HK-2 (cell line): ENCODE measurements around the gene RAVER1.
A peak's percentile ranks its signal among the peaks of the same experiment; 100 is the strongest.
"Not testable (repeated sequence)": the region's sequence is repeated elsewhere in the genome, so short reads cannot be mapped to it uniquely, and the experiment has no call there.

Experiments
- DNase-seq: peaks from one replicate; pipeline ENCODE4 v3.0.0-alpha.2; 2018; ENCODE audit not compliant: unreplicated experiment

The RAVER1 gene

GRCh38 chr19:10332965-10333757, at the start of gene RAVER1:
Gene RAVER1 (minus strand): TSS chr19:10333529. CDS start chr19:10333507, 22 bp downstream.
- peak; percentile 97 for DNase-seq

GRCh38 chr19:10383223-10383499, 49.8 kb upstream of the RAVER1 start:
- not testable (repeated sequence) for DNase-seq

GRCh38 chr19:10380313-10381102, 47.2 kb upstream of the RAVER1 start, which contains the start of gene TYK2:
Gene TYK2 (minus strand): TSS chr19:10380572. CDS start chr19:10378406, 2,166 bp downstream.
- peak; percentile 98 for DNase-seq

GRCh38 chr19:10379880-10380312, 46.6 kb upstream of the RAVER1 start:
- DNase-seq, result no peak

- no peak for DNase-seq
Observed at GRCh38 chr19:10378124-10378523, 44.8 kb upstream of the RAVER1 start.

- not testable (repeated sequence) for DNase-seq
Observed at GRCh38 chr19:10377140-10377640, 43.9 kb upstream of the RAVER1 start.

- DNase-seq, result no peak
Observed at GRCh38 chr19:10374931-10375330, 41.6 kb upstream of the RAVER1 start.

GRCh38 chr19:10372690-10373089, 39.4 kb upstream of the RAVER1 start:
- no peak for DNase-seq

- DNase-seq, result no peak
Observed at GRCh38 chr19:10368101-10368803, 34.9 kb upstream of the RAVER1 start.

- not testable (repeated sequence) for DNase-seq
Observed at GRCh38 chr19:10366950-10367512, 33.7 kb upstream of the RAVER1 start.

GRCh38 chr19:10365518-10365917, 32.2 kb upstream of the RAVER1 start:
- DNase-seq, result no peak

- DNase-seq, result no peak
Observed at GRCh38 chr19:10364644-10365043, 31.3 kb upstream of the RAVER1 start.

GRCh38 chr19:10363789-10364281, 30.5 kb upstream of the RAVER1 start:
- DNase-seq, result peak; percentile 58

- DNase-seq, result no peak
Observed at GRCh38 chr19:10362259-10362658, 28.9 kb upstream of the RAVER1 start.

GRCh38 chr19:10361569-10362011, 28.3 kb upstream of the RAVER1 start:
- no peak for DNase-seq

GRCh38 chr19:10356431-10356830, 23.1 kb upstream of the RAVER1 start:
- no peak for DNase-seq

- no peak for DNase-seq
Observed at GRCh38 chr19:10353793-10354391, 20.6 kb upstream of the RAVER1 start.

- DNase-seq, result no peak
Observed at GRCh38 chr19:10352764-10353671, 19.7 kb upstream of the RAVER1 start.

GRCh38 chr19:10346509-10346908, 13.2 kb upstream of the RAVER1 start:
- DNase-seq, result no peak

- DNase-seq, result no peak
Observed at GRCh38 chr19:10344780-10345179, 11.5 kb upstream of the RAVER1 start.
